A549 treated with AZD9567 at 1 μM for 4 hours (cell line): ENCODE measurements around the gene C5orf63. TPM values are rescaled to one million over a fixed set of nuclear protein-coding genes. Genes with fewer than 3 reads are reported as not detected.

ENCODE experiments used
- total RNA-seq: library from RNA; stranded (reverse); fragments of 200-300 nt; extraction: Qiagen RNA extraction; gene quantifications from 5 replicates; pipeline ENCODE4 v1.2.3, GENCODE V29; 2022; ENCODE audit not compliant: insufficient read depth

Gene C5orf63
- 3.1 to 11.7 TPM (median 4.2 TPM) in 5 replicates for total RNA-seq

DNA sequence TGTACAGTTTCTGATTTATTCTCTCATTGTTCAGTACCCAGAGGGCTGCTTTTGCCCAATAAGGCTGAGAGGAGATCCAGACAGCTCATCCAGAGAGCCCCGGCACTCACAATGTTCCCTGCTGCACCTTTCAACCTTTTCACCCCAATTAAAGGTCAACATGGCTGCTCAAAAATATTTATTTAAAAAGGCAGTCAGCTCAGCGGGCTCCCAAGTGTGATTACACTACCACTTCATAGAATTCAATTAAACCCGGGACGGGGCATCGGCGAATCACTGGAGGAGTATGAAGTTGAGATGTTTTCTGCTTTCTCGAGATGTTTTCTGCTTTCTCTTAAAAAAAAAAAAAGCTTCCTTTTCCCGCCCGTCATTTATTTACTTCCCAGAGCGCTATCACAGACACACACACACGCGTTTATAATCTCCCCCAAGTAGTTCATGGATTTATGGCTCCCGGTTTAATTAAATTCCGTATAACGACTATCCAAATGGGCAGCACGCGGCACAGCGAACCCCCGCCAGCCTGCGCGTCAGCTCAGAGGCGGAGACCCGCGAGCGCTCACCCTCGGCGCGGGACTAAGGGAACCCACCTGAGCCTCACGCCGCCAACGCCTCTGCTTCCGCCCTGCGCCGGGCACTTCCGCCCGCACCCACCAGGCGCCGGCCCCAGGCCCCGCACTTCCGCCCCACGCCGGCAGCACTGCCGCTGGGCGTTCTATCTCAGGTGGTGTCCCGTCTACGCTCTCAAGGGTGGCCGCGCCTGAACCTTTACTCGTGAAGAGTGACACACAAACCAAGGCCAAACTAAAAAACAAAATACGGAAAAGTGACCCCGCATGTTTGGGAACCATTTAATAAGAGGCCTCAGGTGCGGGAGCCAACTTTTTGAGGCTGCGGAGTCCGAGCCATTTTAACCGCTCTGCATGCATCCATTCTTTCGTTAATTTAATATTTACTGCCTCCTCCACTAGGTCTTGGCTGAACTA is at the start of gene C5orf63:
TSS of gene C5orf63 (minus strand) at position 642 of the 986 bp plus-strand sequence. CDS start 14,507 bp downstream, outside the sequence.

GRCh38 chr5:127030259-127031146 is 42.8 kb downstream of the C5orf63 start, which contains the start of gene MARCHF3:
Gene MARCHF3 (minus strand): TSS chr5:127030558. CDS start chr5:126918171, 112,387 bp downstream.

Other genes with a start within 250 kb of the C5orf63 start
- 0.85 to 1.6 TPM (median 1.0 TPM) in 4 of 5 replicates, not detected in the other for gene MARCHF3, start 42.9 kb downstream of the C5orf63 start, total RNA-seq
- gene MEGF10, start 217.3 kb upstream of the C5orf63 start, total RNA-seq = not detected in 5 replicates